ENCODE results near the gene VSTM2B.

The VSTM2B gene

GRCh38 chr19:29605653-29606419, 80.0 kb downstream of the VSTM2B start, which contains the start of gene POP4:
TSS of gene POP4 (plus strand) at chr19:29606283. CDS start at chr19:29606319, 36 bp downstream.
- peak; percentile 41 for DNase-seq

DNA sequence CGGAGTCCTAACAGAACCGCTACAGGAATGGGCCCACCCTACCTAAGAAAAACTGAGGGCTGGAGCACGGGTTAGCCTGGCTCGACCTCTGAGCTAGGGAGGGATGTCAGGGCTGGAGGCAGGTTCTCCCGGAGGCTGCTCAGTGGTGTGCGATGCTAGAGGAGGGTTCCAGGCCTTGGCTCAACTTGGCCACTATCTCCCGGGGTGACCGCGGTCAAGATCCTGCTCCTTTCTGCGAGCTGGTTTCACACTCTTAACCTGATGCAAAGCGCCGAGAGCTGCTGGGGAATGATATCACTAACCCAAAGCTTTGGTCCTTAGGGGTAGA, 80.6 kb downstream of the VSTM2B start:
- DNase-seq, result no peak

- no peak for DNase-seq
Observed at GRCh38 chr19:29609636-29610035, 83.8 kb downstream of the VSTM2B start.

DNA sequence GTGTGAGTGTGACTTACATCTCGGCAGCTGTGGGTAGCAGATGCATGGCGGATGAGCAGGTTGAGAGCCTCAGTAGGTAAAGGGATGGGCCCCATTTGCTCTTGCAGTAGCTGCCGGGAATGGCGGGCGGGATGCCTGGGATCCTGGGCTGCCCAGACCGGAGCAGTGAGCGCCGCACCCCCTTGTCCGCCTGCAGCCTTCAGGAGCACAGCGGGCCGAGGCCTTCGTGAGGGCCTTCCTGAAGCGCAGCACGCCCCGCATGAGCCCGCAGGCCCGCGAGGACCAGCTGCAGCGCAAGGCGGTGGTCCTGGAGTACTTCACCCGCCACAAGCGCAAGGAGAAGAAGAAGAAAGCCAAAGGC, 84.4 kb downstream of the VSTM2B start:
- DNase-seq, result no peak

- DNase-seq, result no peak
Observed at GRCh38 chr19:29610574-29611271, 84.9 kb downstream of the VSTM2B start.

DNA sequence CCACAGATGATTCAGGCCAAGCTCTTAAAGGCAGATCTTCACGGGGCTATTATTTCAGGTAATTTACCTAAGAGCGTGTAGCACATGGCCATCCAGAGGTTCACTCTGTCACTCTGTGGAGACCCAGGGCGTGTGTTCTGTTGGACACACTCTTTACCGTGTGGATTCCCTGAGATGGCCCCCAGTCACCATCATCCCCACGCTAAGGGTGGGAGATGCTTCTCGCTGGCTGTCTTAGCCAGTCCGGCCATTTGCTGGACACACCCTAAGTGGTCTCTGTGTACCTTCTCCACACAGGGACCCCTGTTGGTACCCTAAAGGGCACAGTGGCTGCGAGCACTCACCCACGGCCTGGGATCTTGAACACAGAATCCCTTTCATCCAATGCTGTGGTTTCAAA, 86.3 kb downstream of the VSTM2B start:
- DNase-seq, result no peak

GRCh38 chr19:29612801-29613595, 87.2 kb downstream of the VSTM2B start:
- no peak for DNase-seq

GRCh38 chr19:29614046-29614445, 88.3 kb downstream of the VSTM2B start:
- no peak for DNase-seq
